H9 (cell line): ENCODE measurements around the gene MMP14. TPM values are rescaled to one million over a fixed set of nuclear protein-coding genes. Genes with fewer than 3 reads are reported as not detected.

ENCODE experiments used
- DNase-seq: peaks from one replicate; pipeline ENCODE4 v3.0.0-alpha.2; 2017
- H2AFZ ChIP-seq: one replicate; pipeline ENCODE4 v1.6.1; 2013; ENCODE audit warnings: mild to moderate bottlenecking, low read length, control low read depth, moderate library complexity
- H2AK5ac ChIP-seq: 2 replicates; pipeline ENCODE4 v1.6.1; 2013; ENCODE audit warnings: low read length, control low read depth, mixed read lengths; ENCODE audit not compliant: insufficient read length
- H2BK120ac ChIP-seq: one replicate; pipeline ENCODE4 v1.6.1; 2013; ENCODE audit warnings: low read depth, mild to moderate bottlenecking, low read length, control low read depth, inconsistent platforms; ENCODE audit not compliant: poor library complexity, severe bottlenecking
- H2BK12ac ChIP-seq: 2 replicates; pipeline ENCODE4 v1.6.1; 2013; ENCODE audit warnings: low read length, control low read depth, mixed read lengths, low read depth; ENCODE audit not compliant: insufficient read length
- H2BK15ac ChIP-seq: 2 replicates; pipeline ENCODE4 v1.6.1; 2013; ENCODE audit warnings: low read depth, low read length, control low read depth
- H2BK20ac ChIP-seq: one replicate; pipeline ENCODE4 v1.6.1; 2013; ENCODE audit warnings: low read depth, mild to moderate bottlenecking, low read length, control low read depth, inconsistent platforms; ENCODE audit not compliant: poor library complexity, severe bottlenecking
- H2BK5ac ChIP-seq: 2 replicates; pipeline ENCODE4 v1.6.1; 2013; ENCODE audit warnings: low read length, control low read depth, mixed read lengths; ENCODE audit not compliant: insufficient read length
- H3K14ac ChIP-seq: 2 replicates; pipeline ENCODE4 v1.6.1; 2013; ENCODE audit warnings: low read length, control low read depth; ENCODE audit not compliant: insufficient read depth
- H3K18ac ChIP-seq: 2 replicates; pipeline ENCODE4 v1.6.1; 2013; ENCODE audit warnings: low read depth, mild to moderate bottlenecking, mixed read lengths, low read length, control low read depth; ENCODE audit not compliant: insufficient read length
- H3K23ac ChIP-seq: 2 replicates; pipeline ENCODE4 v1.6.1; 2013; ENCODE audit warnings: low read length, control low read depth, mixed read lengths, low read depth; ENCODE audit not compliant: insufficient read length
- H3K23me2 ChIP-seq: 2 replicates; pipeline ENCODE4 v1.6.1; 2013; ENCODE audit warnings: low read depth, mild to moderate bottlenecking, mixed read lengths, low read length, control low read depth; ENCODE audit not compliant: insufficient read length, poor library complexity, severe bottlenecking
- H3K27ac ChIP-seq: 2 replicates; pipeline ENCODE4 v1.5.1; 2013; ENCODE audit warnings: low read length, control low read depth, mixed read lengths, low read depth; ENCODE audit not compliant: insufficient read length
- H3K27me3 ChIP-seq: 2 replicates; pipeline ENCODE4 v1.6.1; 2013; ENCODE audit warnings: low read length, control low read depth, inconsistent platforms; ENCODE audit not compliant: insufficient read depth
- H3K4ac ChIP-seq: 2 replicates; pipeline ENCODE4 v1.6.1; 2013; ENCODE audit warnings: low read depth, mild to moderate bottlenecking, control low read depth, inconsistent platforms, low read length, moderate library complexity
- H3K4me1 ChIP-seq: 2 replicates; pipeline ENCODE4 v1.6.1; 2013; ENCODE audit warnings: low read length, control low read depth, inconsistent platforms; ENCODE audit not compliant: insufficient read depth
- H3K4me2 ChIP-seq: 2 replicates; pipeline ENCODE4 v1.6.1; 2013; ENCODE audit warnings: low read length, control low read depth, mixed read lengths; ENCODE audit not compliant: insufficient read length, insufficient read depth
- H3K56ac ChIP-seq: 2 replicates; pipeline ENCODE4 v1.6.1; 2013; ENCODE audit warnings: low read depth, mild to moderate bottlenecking, mixed read lengths, low read length, control low read depth; ENCODE audit not compliant: insufficient read length
- H3K79me1 ChIP-seq: 2 replicates; pipeline ENCODE4 v1.6.1; 2013; ENCODE audit warnings: low read depth, mild to moderate bottlenecking, moderate library complexity, low read length, control low read depth, inconsistent platforms; ENCODE audit not compliant: insufficient read depth, poor library complexity, severe bottlenecking
- H3K79me2 ChIP-seq: 2 replicates; pipeline ENCODE4 v1.6.1; 2013; ENCODE audit warnings: low read length, control low read depth, inconsistent platforms; ENCODE audit not compliant: insufficient read depth
- H3K9ac ChIP-seq: 2 replicates; pipeline ENCODE4 v1.6.1; 2013; ENCODE audit warnings: low read length, control low read depth, mixed read lengths; ENCODE audit not compliant: insufficient read length; ENCODE audit errors: extremely low read depth
- H3K9me3 ChIP-seq: one replicate; pipeline ENCODE4 v1.6.1; 2013; ENCODE audit warnings: low read depth, low read length, inconsistent platforms; ENCODE audit not compliant: control insufficient read depth
- H3T11ph ChIP-seq: one replicate; pipeline ENCODE4 v1.6.1; 2013; ENCODE audit warnings: mild to moderate bottlenecking, low read length, control low read depth, inconsistent platforms
- H4K20me1 ChIP-seq: one replicate; pipeline ENCODE4 v1.6.1; 2013; ENCODE audit not compliant: control insufficient read depth, insufficient read length, insufficient read depth
- H4K5ac ChIP-seq: 2 replicates; pipeline ENCODE4 v1.6.1; 2013; ENCODE audit warnings: low read depth, mild to moderate bottlenecking, mixed read lengths, low read length, control low read depth; ENCODE audit not compliant: insufficient read length
- H4K8ac ChIP-seq: replicated peaks from 2 replicates; pipeline ENCODE4 v1.6.1; 2013; ENCODE audit warnings: low read length, control low read depth, mixed read lengths, low read depth; ENCODE audit not compliant: insufficient read length
- H4K91ac ChIP-seq: 2 replicates; pipeline ENCODE4 v1.6.1; 2013; ENCODE audit warnings: low read depth, mild to moderate bottlenecking, moderate library complexity, mixed read lengths, low read length, control low read depth; ENCODE audit not compliant: insufficient read length
- H3K27ac Mint-ChIP-seq, 3 experiments: 2 replicates in 2 of 3; 3 replicates in 1 of 3; pipeline ENCODE4 v1.8.0; 2020 to 2021; ENCODE audit warnings: mixed read lengths in 3 of 3, mild to moderate bottlenecking in 1 of 3, moderate library complexity in 1 of 3
- H3K27me3 Mint-ChIP-seq: 2 replicates; pipeline ENCODE4 v1.8.0; 2021; ENCODE audit warnings: low read depth, mild to moderate bottlenecking, moderate library complexity, mixed read lengths
- H3K36me3 Mint-ChIP-seq, 3 experiments: 2 replicates in 2 of 3; 3 replicates in 1 of 3; pipeline ENCODE4 v1.8.0; 2020 to 2021; ENCODE audit warnings: low read depth in 3 of 3, mixed read lengths in 3 of 3; ENCODE audit not compliant: insufficient read depth in 1 of 3
- H3K4me1 Mint-ChIP-seq, 2 experiments: 2 replicates each; pipeline ENCODE4 v1.8.0; 2020; ENCODE audit warnings: mixed read lengths in 2 of 2
- H3K4me3 Mint-ChIP-seq, 2 experiments: 2 replicates in 1 of 2; 3 replicates in 1 of 2; pipeline ENCODE4 v1.8.0; 2020 to 2021; ENCODE audit warnings: mild to moderate bottlenecking in 2 of 2, mixed read lengths in 2 of 2, moderate library complexity in 1 of 2
- H3K9me3 Mint-ChIP-seq, 2 experiments: 2 replicates in 1 of 2; 3 replicates in 1 of 2; pipeline ENCODE4 v1.8.0; 2020; ENCODE audit warnings: mild to moderate bottlenecking in 2 of 2, mixed read lengths in 2 of 2, moderate library complexity in 1 of 2
- WGBS: extraction: QIAGEN DNeasy Blood & Tissue Kit; methylation state at CpG from one replicate; pipeline ENCODE4 v1.1.7; 2013; ENCODE audit warnings: missing lambda C conversion rate, low lambda C conversion rate, mixed read lengths; ENCODE audit not compliant: insufficient read length; ENCODE audit errors: extremely low coverage; 5-methylcytosine and 5-hydroxymethylcytosine counted together
- total RNA-seq: library from RNA; stranded (reverse); gene quantifications from 2 replicates; pipeline ENCODE4 v1.2.1, GENCODE V29; 2021
- TF ChIP-seq, protein P1 (sequence below): fragments of 200-600 bp; sonication (generic); conservative IDR thresholded peaks from 3 replicates; pipeline ENCODE4 v1.8.0; 2021; ENCODE audit warnings: antibody characterized with exemption, mild to moderate bottlenecking

MMP14 gene
- total RNA-seq, 1 experiment from 2014 or later, result 56.5 TPM

DNA sequence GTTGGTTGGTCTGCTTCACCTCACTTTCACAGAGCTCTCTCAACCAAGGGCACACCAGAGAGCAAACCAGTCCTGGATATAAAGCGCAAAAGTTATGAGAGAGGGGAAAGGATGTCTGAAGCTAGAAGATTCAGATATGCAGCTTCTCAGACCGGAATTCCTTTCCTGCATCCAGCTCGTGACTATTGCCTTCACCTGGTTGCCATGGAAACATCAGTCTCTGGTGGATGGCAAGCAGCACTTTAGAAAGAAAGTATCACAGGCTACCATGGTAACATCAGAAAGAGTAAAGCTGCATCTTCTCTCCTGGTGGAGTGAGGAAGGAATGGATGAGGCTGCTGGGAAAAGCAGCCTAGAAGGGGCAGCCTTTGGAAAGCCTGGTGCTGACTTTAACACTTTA, 60.4 kb downstream of the MMP14 start:
- no CpG with 5 or more reads among the region's 3 CpGs for WGBS
- no peak overlapping the region for H3K23ac ChIP-seq
- H3K27ac ChIP-seq, result no peak overlapping the region
- H3K14ac ChIP-seq, result no peak overlapping the region
- H2AFZ ChIP-seq, result no peak overlapping the region
- no peak overlapping the region for H2AK5ac ChIP-seq
- Mint-ChIP-seq H3K9me3 (no peaks in the 10 kb centered on the region), H3K27me3 (peaks cover 46% of the 10 kb centered on the region), H3K4me3 (no peak overlapping the region), H3K4me1 (peaks cover 18 to 27% of the 10 kb centered on the region in 2 experiments), H3K27ac (no peak overlapping the region), H3K36me3 (peaks cover 10 to 16% (median 11%) of the 10 kb centered on the region in 3 experiments; a peak in 6 of 7 replicates)
- no peak overlapping the region for H2BK15ac ChIP-seq
- no peak overlapping the region for H2BK120ac ChIP-seq
- no peaks in the 10 kb centered on the region for H3K23me2 ChIP-seq
- no peak overlapping the region for H3K4me2 ChIP-seq
- H3K9me3 ChIP-seq, result no peaks in the 10 kb centered on the region
- peaks cover 9% of the 10 kb centered on the region; the same call in 1 of the 2 replicates for H3K27me3 ChIP-seq
- no peaks in the 10 kb centered on the region for H3K79me1 ChIP-seq
- H3K79me2 ChIP-seq, result no peaks in the 10 kb centered on the region
- H3K4ac ChIP-seq, result no peak overlapping the region
- no peak overlapping the region for H2BK20ac ChIP-seq
- H3K9ac ChIP-seq, result no peak overlapping the region
- no peak overlapping the region for H3K56ac ChIP-seq
- no peak overlapping the region for H4K5ac ChIP-seq
- DNase-seq, result no peak
- no peak overlapping the region for H3T11ph ChIP-seq
- no peaks in the 10 kb centered on the region for H3K4me1 ChIP-seq
- H3K18ac ChIP-seq, result no peak overlapping the region
- H4K20me1 ChIP-seq, result no peaks in the 10 kb centered on the region
- no peak overlapping the region for H2BK12ac ChIP-seq
- TF ChIP-seq, protein P1, sequence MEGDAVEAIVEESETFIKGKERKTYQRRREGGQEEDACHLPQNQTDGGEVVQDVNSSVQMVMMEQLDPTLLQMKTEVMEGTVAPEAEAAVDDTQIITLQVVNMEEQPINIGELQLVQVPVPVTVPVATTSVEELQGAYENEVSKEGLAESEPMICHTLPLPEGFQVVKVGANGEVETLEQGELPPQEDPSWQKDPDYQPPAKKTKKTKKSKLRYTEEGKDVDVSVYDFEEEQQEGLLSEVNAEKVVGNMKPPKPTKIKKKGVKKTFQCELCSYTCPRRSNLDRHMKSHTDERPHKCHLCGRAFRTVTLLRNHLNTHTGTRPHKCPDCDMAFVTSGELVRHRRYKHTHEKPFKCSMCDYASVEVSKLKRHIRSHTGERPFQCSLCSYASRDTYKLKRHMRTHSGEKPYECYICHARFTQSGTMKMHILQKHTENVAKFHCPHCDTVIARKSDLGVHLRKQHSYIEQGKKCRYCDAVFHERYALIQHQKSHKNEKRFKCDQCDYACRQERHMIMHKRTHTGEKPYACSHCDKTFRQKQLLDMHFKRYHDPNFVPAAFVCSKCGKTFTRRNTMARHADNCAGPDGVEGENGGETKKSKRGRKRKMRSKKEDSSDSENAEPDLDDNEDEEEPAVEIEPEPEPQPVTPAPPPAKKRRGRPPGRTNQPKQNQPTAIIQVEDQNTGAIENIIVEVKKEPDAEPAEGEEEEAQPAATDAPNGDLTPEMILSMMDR, result no peak
- H2BK5ac ChIP-seq, result no peak overlapping the region
- no peak overlapping the region for H4K91ac ChIP-seq
- no peak overlapping the region for H4K8ac ChIP-seq
